HG03097 (cell line): ENCODE results near the gene NRIP1.
"Not testable (repeated sequence)": the region's sequence is repeated elsewhere in the genome, so short reads cannot be mapped to it uniquely, and the experiment has no call there.

ENCODE experiments used
- ATAC-seq: cut with Tn5 transposase; IDR thresholded peaks from one replicate; pipeline ENCODE4 v1.9.1; 2021; ENCODE audit not compliant: unreplicated experiment, low FRiP score

The NRIP1 gene

GRCh38 chr21:14982336-14982735, 82.5 kb downstream of the NRIP1 start:
- no peak for ATAC-seq

- ATAC-seq = no peak
Measured at GRCh38 chr21:14981246-14981645, 83.6 kb downstream of the NRIP1 start.

DNA sequence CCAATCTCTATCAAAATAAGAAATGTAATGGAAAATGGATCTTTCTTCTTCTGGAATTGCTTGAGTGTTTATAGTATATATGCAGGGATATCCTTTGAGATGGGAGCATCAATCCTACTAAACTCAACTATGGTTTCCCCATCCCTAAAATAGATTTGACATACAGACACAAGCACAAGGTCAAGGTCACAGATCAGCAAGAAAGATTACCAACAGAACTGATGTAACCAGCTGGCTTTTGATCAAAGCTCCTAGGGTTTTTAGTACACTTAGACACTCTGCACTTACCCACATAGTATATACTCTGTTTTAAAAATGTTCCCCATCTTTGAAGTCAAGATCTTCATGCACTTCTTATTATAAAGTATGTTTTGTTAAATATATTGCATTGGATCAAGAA, 85.5 kb downstream of the NRIP1 start:
- ATAC-seq = no peak

GRCh38 chr21:14977814-14978213, 87.0 kb downstream of the NRIP1 start:
- no peak for ATAC-seq

DNA sequence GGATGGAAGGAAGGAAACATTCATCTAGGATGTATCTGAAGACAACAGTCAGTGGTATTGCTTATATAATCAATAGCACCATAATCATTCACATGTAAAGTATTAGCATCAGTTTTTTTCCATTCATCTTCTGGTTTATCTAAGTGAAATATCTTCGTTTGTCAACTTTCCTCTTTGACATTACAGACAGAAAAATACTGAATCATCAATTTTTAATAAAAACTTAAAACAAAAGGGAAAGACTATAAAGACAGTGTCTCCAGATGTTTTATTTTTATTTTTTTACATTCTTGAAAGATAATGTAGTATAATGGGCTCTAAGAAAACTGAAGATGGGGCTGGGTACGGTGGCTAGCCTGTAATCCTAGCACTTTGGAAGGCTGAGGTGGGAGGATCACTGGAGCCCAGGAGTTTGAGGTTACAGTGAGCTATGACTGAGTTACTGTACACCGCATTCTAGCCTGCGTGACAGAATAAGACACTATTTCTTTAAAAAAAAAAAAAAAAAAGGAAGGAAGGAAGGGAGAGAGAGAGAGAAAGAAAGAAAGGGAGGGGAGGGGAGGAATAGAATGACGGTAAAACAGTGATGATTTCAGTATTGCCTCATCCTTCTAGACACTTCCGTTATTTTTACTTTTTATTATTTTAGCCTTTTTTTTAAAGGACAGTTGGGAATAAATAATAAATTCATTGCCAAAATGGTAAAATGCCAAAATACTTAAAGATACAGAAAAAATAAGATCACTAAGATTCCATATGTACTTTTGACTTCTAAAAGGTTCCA, 89.5 kb downstream of the NRIP1 start:
- ATAC-seq = no peak

DNA sequence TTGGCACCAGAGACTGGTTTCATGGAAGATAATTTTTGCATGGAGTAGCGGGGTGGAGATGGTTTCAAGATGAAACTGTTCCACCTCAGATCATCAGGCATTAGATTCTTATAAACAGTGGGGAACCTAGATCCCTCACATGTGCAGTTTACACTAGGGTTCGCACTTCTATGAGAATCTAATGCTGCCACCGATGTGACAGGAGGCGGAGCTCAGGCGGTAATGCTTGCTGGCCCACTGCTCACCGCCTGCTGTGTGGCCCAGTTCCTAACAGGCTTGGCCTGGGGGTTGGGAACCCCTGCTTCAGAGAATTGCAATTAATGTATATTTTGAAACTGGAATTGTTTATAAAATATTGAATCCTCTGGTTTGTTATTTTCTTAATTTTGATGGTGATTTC, 92.1 kb downstream of the NRIP1 start:
- no peak for ATAC-seq

GRCh38 chr21:14968821-14969220, 96.0 kb downstream of the NRIP1 start:
- no peak for ATAC-seq

DNA sequence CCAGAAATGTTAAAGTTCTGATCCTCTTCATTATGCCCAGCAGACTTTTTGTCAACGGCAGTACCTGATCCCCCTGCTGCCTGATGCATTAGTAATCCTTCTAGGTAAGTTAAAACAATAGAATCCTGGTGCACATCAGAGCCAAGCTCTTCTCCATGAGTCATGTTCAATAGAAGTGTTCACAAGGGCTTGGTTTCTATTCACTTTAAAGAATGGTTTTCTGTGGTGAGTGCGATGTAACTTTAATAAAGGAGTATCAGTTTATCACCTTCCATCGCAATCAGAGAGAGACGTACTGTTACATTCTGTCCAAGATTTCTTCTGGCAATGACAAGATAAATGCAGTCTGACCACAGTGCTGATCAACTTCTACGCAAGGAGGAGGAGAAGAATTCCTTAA, 96.8 kb downstream of the NRIP1 start:
- ATAC-seq = no peak

DNA sequence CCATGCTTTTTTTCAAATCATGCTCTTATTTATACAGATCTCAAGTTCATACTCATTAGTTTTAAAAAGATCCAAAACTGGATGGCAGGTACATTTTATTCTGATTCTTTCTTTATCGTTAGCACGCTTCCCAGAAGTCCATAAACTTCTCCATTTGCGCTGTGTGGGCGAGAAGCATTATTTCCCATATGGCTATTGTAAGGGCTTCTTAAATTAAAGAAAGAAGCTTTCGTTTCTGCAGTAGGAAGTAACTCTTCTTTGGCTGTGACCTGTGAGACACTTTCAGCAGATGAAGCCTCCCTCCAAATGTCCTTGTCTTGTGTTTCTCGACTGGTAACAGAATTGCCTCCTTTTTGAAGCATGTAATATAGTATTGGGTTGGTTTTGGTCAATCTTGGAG, 100.2 kb downstream of the NRIP1 start:
- ATAC-seq = no peak

- no peak for ATAC-seq
Measured at GRCh38 chr21:14962217-14962616, 102.6 kb downstream of the NRIP1 start.

DNA sequence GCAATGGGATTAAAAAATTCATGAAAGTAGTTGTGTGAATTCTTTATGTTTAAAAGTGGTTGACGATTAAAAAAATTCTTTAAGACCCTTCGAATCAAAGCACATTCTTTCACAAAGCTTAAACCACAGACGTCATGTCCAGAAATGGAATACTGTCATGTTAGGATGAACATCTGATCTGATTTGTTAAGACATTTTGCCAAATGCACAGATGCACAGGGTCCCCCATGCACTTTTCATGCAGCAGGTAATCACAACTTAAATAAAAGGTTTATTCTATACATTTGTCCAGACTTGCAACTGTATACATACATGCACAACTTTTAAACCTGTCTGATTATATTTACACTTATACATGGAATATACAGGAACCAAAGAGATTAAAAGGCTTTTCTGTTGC, 103.3 kb downstream of the NRIP1 start:
- no peak for ATAC-seq

DNA sequence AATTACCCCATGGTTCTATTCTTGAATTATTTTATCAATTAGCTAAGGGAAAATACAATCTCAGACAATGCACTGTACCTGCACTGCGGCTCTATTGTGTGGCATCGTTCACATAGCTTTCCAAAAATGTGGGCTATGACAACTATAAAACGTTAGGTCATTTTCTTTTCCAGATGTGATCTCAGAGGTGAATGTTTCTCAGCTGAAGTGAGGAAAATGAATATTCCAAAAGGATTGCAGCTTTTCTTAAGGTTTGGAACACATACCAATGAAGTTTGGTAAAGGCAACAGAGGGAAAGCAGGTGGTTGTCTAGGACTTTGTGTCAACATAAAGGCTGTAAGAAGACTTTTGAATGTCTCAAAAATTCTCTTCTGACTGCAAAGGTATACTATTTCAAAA, 105.5 kb downstream of the NRIP1 start:
- ATAC-seq = no peak

GRCh38 chr21:14957836-14958235, 107.0 kb downstream of the NRIP1 start:
- no peak for ATAC-seq

DNA sequence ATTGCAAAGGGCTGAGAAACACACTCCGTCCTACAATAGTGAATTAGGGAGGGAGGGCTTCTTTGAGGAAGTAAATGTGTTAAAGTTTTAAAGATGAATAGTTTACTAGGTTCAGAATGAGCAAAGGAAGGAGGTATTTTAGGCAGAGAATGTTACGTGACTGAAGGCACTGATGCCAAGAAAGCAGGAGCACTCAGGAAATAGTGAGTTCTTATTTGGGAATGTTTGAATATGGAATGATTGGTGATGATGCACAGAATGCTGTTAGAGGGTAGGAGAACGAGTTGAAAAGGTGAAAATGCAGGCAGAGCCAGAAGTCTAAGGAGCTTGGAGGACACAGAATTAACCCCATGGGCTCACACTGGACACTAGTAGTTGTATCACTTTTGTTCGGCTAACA, 108.0 kb downstream of the NRIP1 start:
- no peak for ATAC-seq

DNA sequence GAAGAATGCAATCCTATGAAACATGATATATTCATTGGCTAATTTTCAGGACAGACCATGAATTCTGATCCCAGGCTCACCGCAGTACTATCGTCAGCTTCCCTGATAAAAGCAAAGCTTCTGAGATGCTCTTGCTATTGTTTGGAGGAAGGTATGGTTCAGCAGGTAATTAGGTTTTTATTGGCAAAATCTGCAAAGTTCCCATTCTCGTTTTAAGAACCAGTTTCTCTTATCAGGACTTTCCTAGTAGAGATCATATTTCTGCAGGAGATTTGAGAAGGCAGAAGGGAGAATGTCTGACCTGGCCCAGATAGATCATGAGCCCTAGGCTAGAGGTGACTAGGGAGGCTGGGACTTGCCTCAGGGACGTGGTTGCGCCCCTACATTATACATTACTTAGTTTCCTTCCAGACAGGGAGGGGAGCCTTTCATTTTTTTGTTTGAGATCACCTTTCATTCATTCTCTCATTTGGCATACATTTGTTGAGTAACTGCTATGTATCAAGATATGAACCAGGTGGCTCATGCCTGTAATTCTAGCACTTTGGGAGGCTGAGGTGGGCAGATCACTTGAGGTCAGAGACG, 108.8 kb downstream of the NRIP1 start:
- ATAC-seq = no peak

GRCh38 chr21:14952916-14953315, 111.9 kb downstream of the NRIP1 start:
- ATAC-seq = no peak

- ATAC-seq = no peak
Measured at GRCh38 chr21:14949603-14950002, 115.2 kb downstream of the NRIP1 start.

GRCh38 chr21:14947613-14948160, 117.1 kb downstream of the NRIP1 start:
- no peak for ATAC-seq

GRCh38 chr21:14945176-14945575, 119.6 kb downstream of the NRIP1 start:
- no peak for ATAC-seq

GRCh38 chr21:14943616-14944015, 121.2 kb downstream of the NRIP1 start:
- no peak for ATAC-seq

DNA sequence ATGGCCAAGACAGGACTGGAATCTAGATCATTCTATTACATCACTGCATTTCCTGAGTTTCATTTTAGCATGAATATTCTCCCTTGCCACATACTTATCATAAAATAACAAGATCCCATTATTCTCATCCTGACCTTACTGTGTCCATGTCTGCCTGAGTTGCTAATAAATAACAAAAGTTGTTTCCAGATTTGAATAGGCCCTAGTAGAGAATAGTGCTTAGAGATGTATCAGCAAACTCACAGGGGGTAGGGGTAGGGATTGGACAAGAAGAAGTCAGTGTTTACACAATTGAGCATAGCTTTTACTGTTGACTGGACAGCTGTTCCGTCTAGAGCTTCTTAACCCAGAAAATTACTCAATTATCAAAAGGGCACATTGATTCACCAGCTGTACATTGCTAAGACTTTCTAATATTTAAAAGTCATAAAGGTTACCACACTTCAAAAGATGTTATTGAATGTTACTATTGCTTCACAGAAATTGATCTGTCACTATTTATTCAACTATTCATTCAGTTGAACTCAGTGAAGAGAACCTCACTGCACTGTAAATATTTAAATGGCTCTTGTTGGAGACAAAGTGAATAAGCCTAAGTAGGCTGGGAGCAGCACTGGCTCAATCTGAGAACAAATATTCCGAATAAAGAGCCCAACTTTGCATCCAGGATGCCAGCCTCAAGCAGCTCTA, 121.9 kb downstream of the NRIP1 start:
- ATAC-seq = no peak

GRCh38 chr21:14927324-14927723, 137.5 kb downstream of the NRIP1 start:
- ATAC-seq = not testable (repeated sequence)
